Measurements from ENCODE around the gene ADAMTS12. TPM values are rescaled to one million over a fixed set of nuclear protein-coding genes. Genes with fewer than 3 reads are reported as not detected.
A peak's percentile ranks its signal among the peaks of the same experiment; 100 is the strongest.

ADAMTS12 gene
- total and polyA plus RNA-seq, 9 of the 15 experiments (the other 6 are each of a cell fraction or from before 2014, with no cell fraction given) = 0.11 TPM; not detected in 8

DNA sequence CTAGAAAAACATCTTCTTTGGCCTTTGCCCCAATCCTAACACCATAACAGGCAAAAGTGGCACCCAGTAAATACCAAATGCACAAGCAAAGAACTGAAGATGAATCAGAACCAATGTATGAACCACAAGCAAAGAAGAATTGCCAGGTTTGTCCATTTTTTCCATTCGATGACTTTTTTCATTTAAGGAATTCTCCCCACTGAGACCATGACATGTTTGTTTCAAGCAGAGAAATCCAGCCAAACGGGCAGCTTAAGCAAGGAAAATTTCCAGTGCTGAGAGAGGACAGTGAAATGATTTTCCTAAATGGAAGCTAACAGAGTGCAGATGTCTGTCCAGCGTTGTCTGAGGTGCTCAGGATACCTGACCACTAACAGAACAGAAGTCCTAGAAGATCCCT lies 203.7 kb downstream of the ADAMTS12 start (continued):
- TF ChIP-seq, protein P1, sequence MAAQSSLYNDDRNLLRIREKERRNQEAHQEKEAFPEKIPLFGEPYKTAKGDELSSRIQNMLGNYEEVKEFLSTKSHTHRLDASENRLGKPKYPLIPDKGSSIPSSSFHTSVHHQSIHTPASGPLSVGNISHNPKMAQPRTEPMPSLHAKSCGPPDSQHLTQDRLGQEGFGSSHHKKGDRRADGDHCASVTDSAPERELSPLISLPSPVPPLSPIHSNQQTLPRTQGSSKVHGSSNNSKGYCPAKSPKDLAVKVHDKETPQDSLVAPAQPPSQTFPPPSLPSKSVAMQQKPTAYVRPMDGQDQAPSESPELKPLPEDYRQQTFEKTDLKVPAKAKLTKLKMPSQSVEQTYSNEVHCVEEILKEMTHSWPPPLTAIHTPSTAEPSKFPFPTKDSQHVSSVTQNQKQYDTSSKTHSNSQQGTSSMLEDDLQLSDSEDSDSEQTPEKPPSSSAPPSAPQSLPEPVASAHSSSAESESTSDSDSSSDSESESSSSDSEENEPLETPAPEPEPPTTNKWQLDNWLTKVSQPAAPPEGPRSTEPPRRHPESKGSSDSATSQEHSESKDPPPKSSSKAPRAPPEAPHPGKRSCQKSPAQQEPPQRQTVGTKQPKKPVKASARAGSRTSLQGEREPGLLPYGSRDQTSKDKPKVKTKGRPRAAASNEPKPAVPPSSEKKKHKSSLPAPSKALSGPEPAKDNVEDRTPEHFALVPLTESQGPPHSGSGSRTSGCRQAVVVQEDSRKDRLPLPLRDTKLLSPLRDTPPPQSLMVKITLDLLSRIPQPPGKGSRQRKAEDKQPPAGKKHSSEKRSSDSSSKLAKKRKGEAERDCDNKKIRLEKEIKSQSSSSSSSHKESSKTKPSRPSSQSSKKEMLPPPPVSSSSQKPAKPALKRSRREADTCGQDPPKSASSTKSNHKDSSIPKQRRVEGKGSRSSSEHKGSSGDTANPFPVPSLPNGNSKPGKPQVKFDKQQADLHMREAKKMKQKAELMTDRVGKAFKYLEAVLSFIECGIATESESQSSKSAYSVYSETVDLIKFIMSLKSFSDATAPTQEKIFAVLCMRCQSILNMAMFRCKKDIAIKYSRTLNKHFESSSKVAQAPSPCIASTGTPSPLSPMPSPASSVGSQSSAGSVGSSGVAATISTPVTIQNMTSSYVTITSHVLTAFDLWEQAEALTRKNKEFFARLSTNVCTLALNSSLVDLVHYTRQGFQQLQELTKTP (IDR thresholded peaks at IDR 0.05; ENCODE audit: low read depth in 1 of 2, partially characterized antibody in 2 of 2) = no peak
- TF ChIP-seq SMC3 (conservative IDR thresholded peaks at IDR 0.05; ENCODE audit: insufficient read depth, low read depth, low read length) (no peak), TAF7 (tag; IDR thresholded peaks at IDR 0.05) (no peak)

DNA sequence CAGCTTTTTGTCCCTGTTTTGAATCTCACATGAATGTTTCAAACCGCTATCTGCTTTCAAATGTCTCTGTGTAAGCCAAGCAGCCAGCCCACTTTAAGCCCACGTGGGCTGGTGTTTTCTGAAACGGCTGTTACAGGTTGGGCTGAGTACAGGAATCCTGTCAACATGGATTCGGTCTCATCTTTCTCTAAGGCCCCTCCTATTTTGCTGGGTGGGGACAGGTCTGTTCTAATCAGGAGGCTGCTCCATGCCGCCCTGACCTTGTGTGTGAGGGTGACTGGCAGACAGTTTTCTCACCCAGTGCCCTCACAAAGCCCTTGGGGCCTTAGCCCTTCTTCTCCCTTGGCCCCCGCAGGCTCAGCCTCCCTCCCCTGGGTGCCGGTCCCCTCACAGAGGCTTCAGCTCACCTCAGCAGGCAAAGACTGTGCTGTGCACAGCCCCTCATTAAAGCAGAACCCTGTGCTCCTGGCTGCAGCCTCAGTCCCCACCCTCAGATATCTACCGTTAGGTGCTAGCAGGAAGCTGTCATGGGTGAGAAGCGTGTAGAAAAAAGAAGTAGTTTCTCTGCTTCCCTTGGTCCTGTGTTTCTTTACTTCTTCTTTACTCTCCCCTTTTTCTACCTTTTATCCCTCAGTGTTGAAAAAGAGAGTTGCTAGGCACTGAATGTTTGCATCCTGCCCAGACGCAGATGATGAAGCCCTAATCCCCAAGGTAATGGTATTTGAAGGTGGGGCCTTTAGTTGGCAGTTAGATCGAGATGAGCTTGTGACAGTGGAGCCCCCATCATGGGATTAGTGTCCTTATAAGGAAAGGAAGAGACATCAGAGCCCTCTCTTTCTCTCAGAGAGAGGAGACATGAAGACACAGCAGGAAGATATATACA lies 205.7 kb downstream of the ADAMTS12 start:
- H3K4me3 ChIP-seq = no peak overlapping the region
- no TSS peak for BruUV-seq (replicated peaks)
- no peak overlapping the region for H3K4me2 ChIP-seq (ENCODE audit: insufficient read depth, low read length)
- H3K4me1 ChIP-seq (replicated peaks in 1 of 2; ENCODE audit: control insufficient read depth in 2 of 2, insufficient read depth in 2 of 2, low read length in 2 of 2) = no peaks in the 10 kb centered on the region
- H3K9me3 ChIP-seq (replicated peaks; ENCODE audit: control insufficient read depth, insufficient read depth, low read depth, low read length) = no peaks in the 10 kb centered on the region
- ChIA-PET POLR2A (no interaction called here), CTCF (ENCODE audit: low intra/inter-chr PET ratio) (no interaction called here)
- H3K27me3 ChIP-seq (ENCODE audit: control insufficient read depth in 2 of 2, insufficient read depth in 2 of 2, low read length in 2 of 2) = no peaks in the 10 kb centered on the region
- no peaks in the 10 kb centered on the region for H3K79me2 ChIP-seq (ENCODE audit: control insufficient read depth, insufficient read depth, low read length)
- FAIRE-seq (no peak), DNase-seq (ENCODE audit: extremely low read depth in 1 of 4, low spot score in 3 of 4) (no peak), ATAC-seq (0 out of 3 replicates have a peak, but pooled peaks have one; percentile 28)
- H2AFZ ChIP-seq (ENCODE audit: low read depth, low read length) = no peak overlapping the region
- TF ChIP-seq, protein P2, sequence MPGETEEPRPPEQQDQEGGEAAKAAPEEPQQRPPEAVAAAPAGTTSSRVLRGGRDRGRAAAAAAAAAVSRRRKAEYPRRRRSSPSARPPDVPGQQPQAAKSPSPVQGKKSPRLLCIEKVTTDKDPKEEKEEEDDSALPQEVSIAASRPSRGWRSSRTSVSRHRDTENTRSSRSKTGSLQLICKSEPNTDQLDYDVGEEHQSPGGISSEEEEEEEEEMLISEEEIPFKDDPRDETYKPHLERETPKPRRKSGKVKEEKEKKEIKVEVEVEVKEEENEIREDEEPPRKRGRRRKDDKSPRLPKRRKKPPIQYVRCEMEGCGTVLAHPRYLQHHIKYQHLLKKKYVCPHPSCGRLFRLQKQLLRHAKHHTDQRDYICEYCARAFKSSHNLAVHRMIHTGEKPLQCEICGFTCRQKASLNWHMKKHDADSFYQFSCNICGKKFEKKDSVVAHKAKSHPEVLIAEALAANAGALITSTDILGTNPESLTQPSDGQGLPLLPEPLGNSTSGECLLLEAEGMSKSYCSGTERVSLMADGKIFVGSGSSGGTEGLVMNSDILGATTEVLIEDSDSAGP (CRISPR knock-in tag; IDR thresholded peaks at IDR 0.05) = no peak
- TF ChIP-seq SUPT5H (IDR thresholded peaks at IDR 0.05) = no peak
- TF ChIP-seq, protein P3, sequence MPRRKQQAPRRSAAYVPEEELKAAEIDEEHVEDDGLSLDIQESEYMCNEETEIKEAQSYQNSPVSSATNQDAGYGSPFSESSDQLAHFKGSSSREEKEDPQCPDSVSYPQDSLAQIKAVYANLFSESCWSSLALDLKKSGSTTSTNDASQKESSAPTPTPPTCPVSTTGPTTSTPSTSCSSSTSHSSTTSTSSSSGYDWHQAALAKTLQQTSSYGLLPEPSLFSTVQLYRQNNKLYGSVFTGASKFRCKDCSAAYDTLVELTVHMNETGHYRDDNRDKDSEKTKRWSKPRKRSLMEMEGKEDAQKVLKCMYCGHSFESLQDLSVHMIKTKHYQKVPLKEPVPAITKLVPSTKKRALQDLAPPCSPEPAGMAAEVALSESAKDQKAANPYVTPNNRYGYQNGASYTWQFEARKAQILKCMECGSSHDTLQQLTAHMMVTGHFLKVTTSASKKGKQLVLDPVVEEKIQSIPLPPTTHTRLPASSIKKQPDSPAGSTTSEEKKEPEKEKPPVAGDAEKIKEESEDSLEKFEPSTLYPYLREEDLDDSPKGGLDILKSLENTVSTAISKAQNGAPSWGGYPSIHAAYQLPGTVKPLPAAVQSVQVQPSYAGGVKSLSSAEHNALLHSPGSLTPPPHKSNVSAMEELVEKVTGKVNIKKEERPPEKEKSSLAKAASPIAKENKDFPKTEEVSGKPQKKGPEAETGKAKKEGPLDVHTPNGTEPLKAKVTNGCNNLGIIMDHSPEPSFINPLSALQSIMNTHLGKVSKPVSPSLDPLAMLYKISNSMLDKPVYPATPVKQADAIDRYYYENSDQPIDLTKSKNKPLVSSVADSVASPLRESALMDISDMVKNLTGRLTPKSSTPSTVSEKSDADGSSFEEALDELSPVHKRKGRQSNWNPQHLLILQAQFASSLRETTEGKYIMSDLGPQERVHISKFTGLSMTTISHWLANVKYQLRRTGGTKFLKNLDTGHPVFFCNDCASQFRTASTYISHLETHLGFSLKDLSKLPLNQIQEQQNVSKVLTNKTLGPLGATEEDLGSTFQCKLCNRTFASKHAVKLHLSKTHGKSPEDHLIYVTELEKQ (CRISPR knock-in tag; IDR thresholded peaks at IDR 0.05) = no peak
- TF ChIP-seq BDP1 (IDR thresholded peaks at IDR 0.05; ENCODE audit: insufficient read depth, insufficient read length) = no peak
- TF ChIP-seq, protein P4, sequence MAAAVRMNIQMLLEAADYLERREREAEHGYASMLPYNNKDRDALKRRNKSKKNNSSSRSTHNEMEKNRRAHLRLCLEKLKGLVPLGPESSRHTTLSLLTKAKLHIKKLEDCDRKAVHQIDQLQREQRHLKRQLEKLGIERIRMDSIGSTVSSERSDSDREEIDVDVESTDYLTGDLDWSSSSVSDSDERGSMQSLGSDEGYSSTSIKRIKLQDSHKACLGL (CRISPR knock-in tag; IDR thresholded peaks at IDR 0.05; ENCODE audit: borderline replicate concordance, poor library complexity, severe bottlenecking) = no peak
- TF ChIP-seq ZNF212 (CRISPR knock-in tag; IDR thresholded peaks at IDR 0.05) = no peak
- H3K36me3 ChIP-seq (ENCODE audit: control insufficient read depth, insufficient read depth, low read length) = no peaks in the 10 kb centered on the region
- no peaks in the 10 kb centered on the region for H3K9me1 ChIP-seq (ENCODE audit: control insufficient read depth, insufficient read depth, low read length)
- in situ Hi-C loops (cut with MboI) (no loop called here), intact Hi-C loops (cut with micrococcal nuclease) (no loop called here)
- 2% methylated on average over 11 of the region's 11 CpGs for WGBS (ENCODE audit: insufficient coverage, low coverage, missing lambda C conversion rate)
- H3K9ac ChIP-seq (ENCODE audit: insufficient read depth in 1 of 2, low read depth in 2 of 2, low read length in 2 of 2) = no peak overlapping the region
- H4K20me1 ChIP-seq (replicated peaks; ENCODE audit: control insufficient read depth, insufficient read depth, low read length) = no peaks in the 10 kb centered on the region
- H3K27ac ChIP-seq (ENCODE audit: extremely low read depth, low read depth, low read length) = no peak overlapping the region
